Natural killer cell (primary cell): ENCODE results near the gene ENTPD1. TPM values are rescaled to one million over a fixed set of nuclear protein-coding genes. Genes with fewer than 3 reads are reported as not detected.

Experiments
- ATAC-seq, 3 donors: fragments of 150-1000 bp in 2 of 3; fragments of 200-7000 bp in 1 of 3; cut with Tn5 transposase; 1 replicate in 1 of 3; 2 replicates in 2 of 3; pipeline ENCODE4 v1.10.0; 2021; ENCODE audit warnings: mild to moderate bottlenecking in 2 of 3, moderate library complexity in 2 of 3
- DNase-seq, 2 donors: peaks; one replicate each; pipeline versions ENCODE4 v3.0.0 to v3.0.0-alpha.2; 2013 to 2021; ENCODE audit warnings: mixed read lengths in 1 of 2
- H3K27ac ChIP-seq: one replicate; pipeline ENCODE4 v1.5.1; 2013; ENCODE audit warnings: mild to moderate bottlenecking, low read length
- H3K27me3 ChIP-seq: one replicate; pipeline ENCODE4 v1.6.1; 2013; ENCODE audit warnings: low read length; ENCODE audit not compliant: control insufficient read depth, insufficient read depth
- H3K36me3 ChIP-seq: one replicate; pipeline ENCODE4 v1.6.1; 2013; ENCODE audit warnings: low read length; ENCODE audit not compliant: control insufficient read depth, insufficient read depth
- H3K4me1 ChIP-seq: one replicate; pipeline ENCODE4 v1.6.1; 2013; ENCODE audit warnings: low read length; ENCODE audit not compliant: control insufficient read depth, insufficient read depth
- H3K4me3 ChIP-seq: one replicate; pipeline ENCODE4 v1.5.1; 2013; ENCODE audit warnings: low read length
- H3K9me3 ChIP-seq: one replicate; pipeline ENCODE4 v1.6.1; 2013; ENCODE audit warnings: low read length; ENCODE audit not compliant: control insufficient read depth, insufficient read depth
- H3K27ac Mint-ChIP-seq, 2 donors: one replicate each; pipeline ENCODE4 v1.8.0; 2022; ENCODE audit warnings: mild to moderate bottlenecking in 2 of 2, mixed read lengths in 2 of 2, moderate library complexity in 1 of 2
- H3K27me3 Mint-ChIP-seq, 2 donors: one replicate each; pipeline ENCODE4 v1.8.0; 2022; ENCODE audit warnings: low read depth in 2 of 2, mixed read lengths in 2 of 2
- H3K36me3 Mint-ChIP-seq: one replicate; pipeline ENCODE4 v1.8.0; 2022; ENCODE audit warnings: mixed read lengths
- H3K4me1 Mint-ChIP-seq, 2 donors: one replicate each; pipeline ENCODE4 v1.8.0; 2022; ENCODE audit warnings: mixed read lengths in 2 of 2
- H3K4me3 Mint-ChIP-seq: one replicate; pipeline ENCODE4 v1.8.0; 2022; ENCODE audit warnings: mild to moderate bottlenecking, moderate library complexity, mixed read lengths
- H3K9me3 Mint-ChIP-seq, 2 donors: one replicate each; pipeline ENCODE4 v1.8.0; 2022; ENCODE audit warnings: mixed read lengths in 2 of 2
- CTCF ChIP-seq: fragments of 200-600 bp; IDR thresholded peaks from one replicate; pipeline ENCODE4 v1.8.0; 2022; ENCODE audit warnings: antibody characterized with exemption
- WGBS: methylation state at CpG from one replicate; pipeline ENCODE4 v1.1.7; 2013; ENCODE audit warnings: missing lambda C conversion rate; ENCODE audit not compliant: insufficient coverage; 5-methylcytosine and 5-hydroxymethylcytosine counted together
- intact Hi-C: fragments of 100-400 bp; cut with micrococcal nuclease; formaldehyde crosslinking; loops from one replicate; pipeline ENCODE4 v1.14.2; 2022
- total RNA-seq, 4 donors: library from RNA; stranded (reverse); fragments of 120-200 nt in 1 of 4; gene quantifications; one replicate each; pipeline versions ENCODE4 v1.2.3 to v1.2.4, GENCODE V29; 2013 to 2022

Gene ENTPD1
- total RNA-seq, 3 donors from 2014 or later (not counting 1 experiment from before 2014, with no cell fraction given), result 1.3 to 6.2 (median 3.1) TPM

- Histone ChIP-seq H3K9me3 (no peaks in the 10 kb centered on the region), H3K27ac (peak overlapping the region; percentile 2), H3K4me3 (peak overlapping the region; percentile 86), H3K27me3 (no peaks in the 10 kb centered on the region), H3K4me1 (peaks cover 3% of the 10 kb centered on the region), H3K36me3 (peaks cover 3% of the 10 kb centered on the region)
- no peak for TF ChIP-seq CTCF
- Mint-ChIP-seq H3K27me3 (peaks cover 3 to 4% of the 10 kb centered on the region in 2 donors), H3K36me3 (no peaks in the 10 kb centered on the region), H3K4me1 (peaks cover 14 to 15% of the 10 kb centered on the region in 2 donors), H3K9me3 (no peaks in the 10 kb centered on the region), H3K4me3 (peak overlapping the region; percentile 94), H3K27ac (peak overlapping the region; percentile 41 to 78)
- intact Hi-C loops, result loop anchor here (2.0 kb wide), 1 partner anchor 74 kb away; no protein-coding TSS in a partner anchor
- ATAC-seq (peak; percentile 52 to 59 (median 52)), DNase-seq (peak; percentile 15 to 60)
- 12% methylated on average over 21 of the region's 22 CpGs for WGBS
Measured at GRCh38 chr10:95906677-95907455, 150.9 kb downstream of the ENTPD1 start.

- Mint-ChIP-seq H3K27ac (peak within 1 kb of the TSS; percentile 41 to 78), H3K9me3 (no peaks in the 10 kb centered on the region), H3K4me3 (peak within 1 kb of the TSS; percentile 94), H3K27me3 (peaks cover 5 to 11% of the 10 kb centered on the region in 2 donors), H3K36me3 (no peaks in the 10 kb centered on the region), H3K4me1 (peaks cover 14 to 15% of the 10 kb centered on the region in 2 donors)
- DNase-seq (peak; percentile 38 to 73), ATAC-seq (peak; percentile 76 to 82 (median 81))
- no peak for TF ChIP-seq CTCF
- peak within 1 kb of the TSS; percentile 86 for H3K4me3 ChIP-seq
- H3K4me1 ChIP-seq, result peaks cover 3% of the 10 kb centered on the region
- peaks cover 3% of the 10 kb centered on the region for H3K36me3 ChIP-seq
- H3K27me3 ChIP-seq, result no peaks in the 10 kb centered on the region
- under 1% methylated on average over 69 of the region's 69 CpGs for WGBS
- no peaks in the 10 kb centered on the region for H3K9me3 ChIP-seq
- peak within 1 kb of the TSS; percentile 60 for H3K27ac ChIP-seq
- intact Hi-C loops, result loop anchor here (2.0 kb wide), 1 partner anchor 75 kb away; no protein-coding TSS in a partner anchor
Measured at GRCh38 chr10:95907456-95908253, 151.7 kb downstream of the ENTPD1 start, which contains the start of gene CC2D2B. Gene CC2D2B (plus strand): TSS chr10:95907975. CDS start chr10:95911324, 3,349 bp downstream.

- intact Hi-C loops, result no loop called here
- TF ChIP-seq CTCF, result no peak
- peaks cover 14 to 15% of the 10 kb centered on the region in 2 donors for H3K4me1 Mint-ChIP-seq
- no peaks in the 10 kb centered on the region for H3K36me3 Mint-ChIP-seq
- Histone ChIP-seq H3K9me3 (no peaks in the 10 kb centered on the region), H3K27ac (no peak overlapping the region), H3K4me3 (no peak overlapping the region), H3K36me3 (no peaks in the 10 kb centered on the region), H3K27me3 (no peaks in the 10 kb centered on the region), H3K4me1 (peaks cover 3% of the 10 kb centered on the region)
- H3K27me3 Mint-ChIP-seq, result peaks cover 10 to 18% of the 10 kb centered on the region in 2 donors
- no peak for ATAC-seq
- H3K9me3 Mint-ChIP-seq, result no peaks in the 10 kb centered on the region
- peak overlapping the region; percentile 94 for H3K4me3 Mint-ChIP-seq
- 81% methylated on average over 4 of the region's 4 CpGs for WGBS
- H3K27ac Mint-ChIP-seq, result peak overlapping the region in 1 of 2 donors; percentile 78
- no peak for DNase-seq
Measured at GRCh38 chr10:95908450-95908849, 152.5 kb downstream of the ENTPD1 start.
